GM13976 (cell line): Measurements from ENCODE around the gene ARID5A.

Experiments
- DNase-seq: peaks from one replicate; pipeline ENCODE4 v3.0.0; 2012; ENCODE audit warnings: low spot score
- in situ Hi-C: fragments of 300-500 bp; cut with MboI; formaldehyde crosslinking; loops from one replicate; pipeline ENCODE4 v1.12.0; 2022; ENCODE audit warnings: low sequenced_read_pairs, mixed read lengths, inconsistent platforms; ENCODE audit not compliant: unreplicated experiment
- TF ChIP-seq, protein P1 (sequence below): IDR thresholded peaks from 2 replicates; pipeline ENCODE4 v1.5.1; 2012; ENCODE audit warnings: borderline replicate concordance, mild to moderate bottlenecking; ENCODE audit not compliant: insufficient read depth; ENCODE audit errors: extremely low read depth, missing control alignments, control extremely low read depth

The ARID5A gene

DNA sequence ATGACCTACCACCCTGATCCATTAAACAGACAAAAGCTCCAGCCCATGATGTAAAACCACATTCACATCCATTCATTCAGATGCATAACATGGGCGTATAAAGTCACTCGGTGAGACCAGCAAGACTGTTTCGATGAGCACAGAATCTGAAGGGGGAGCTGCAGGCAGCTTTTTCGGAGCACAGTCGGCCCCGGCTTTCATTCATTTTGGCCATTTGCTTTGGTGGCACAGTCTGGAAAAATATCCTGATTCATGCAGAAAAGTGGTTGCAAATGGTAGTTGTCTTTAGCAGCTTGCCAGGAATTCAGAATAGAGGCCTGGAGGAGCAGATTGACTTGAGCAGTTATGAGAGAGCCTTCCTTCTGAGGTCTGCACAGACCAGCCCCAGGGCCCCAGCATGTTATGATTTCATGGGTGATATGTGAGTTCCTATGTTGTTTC is 11.2 kb downstream of the ARID5A start:
- TF ChIP-seq, protein P1, sequence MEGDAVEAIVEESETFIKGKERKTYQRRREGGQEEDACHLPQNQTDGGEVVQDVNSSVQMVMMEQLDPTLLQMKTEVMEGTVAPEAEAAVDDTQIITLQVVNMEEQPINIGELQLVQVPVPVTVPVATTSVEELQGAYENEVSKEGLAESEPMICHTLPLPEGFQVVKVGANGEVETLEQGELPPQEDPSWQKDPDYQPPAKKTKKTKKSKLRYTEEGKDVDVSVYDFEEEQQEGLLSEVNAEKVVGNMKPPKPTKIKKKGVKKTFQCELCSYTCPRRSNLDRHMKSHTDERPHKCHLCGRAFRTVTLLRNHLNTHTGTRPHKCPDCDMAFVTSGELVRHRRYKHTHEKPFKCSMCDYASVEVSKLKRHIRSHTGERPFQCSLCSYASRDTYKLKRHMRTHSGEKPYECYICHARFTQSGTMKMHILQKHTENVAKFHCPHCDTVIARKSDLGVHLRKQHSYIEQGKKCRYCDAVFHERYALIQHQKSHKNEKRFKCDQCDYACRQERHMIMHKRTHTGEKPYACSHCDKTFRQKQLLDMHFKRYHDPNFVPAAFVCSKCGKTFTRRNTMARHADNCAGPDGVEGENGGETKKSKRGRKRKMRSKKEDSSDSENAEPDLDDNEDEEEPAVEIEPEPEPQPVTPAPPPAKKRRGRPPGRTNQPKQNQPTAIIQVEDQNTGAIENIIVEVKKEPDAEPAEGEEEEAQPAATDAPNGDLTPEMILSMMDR: no peak
- in situ Hi-C loops: no loop called here
- DNase-seq: no peak

DNA sequence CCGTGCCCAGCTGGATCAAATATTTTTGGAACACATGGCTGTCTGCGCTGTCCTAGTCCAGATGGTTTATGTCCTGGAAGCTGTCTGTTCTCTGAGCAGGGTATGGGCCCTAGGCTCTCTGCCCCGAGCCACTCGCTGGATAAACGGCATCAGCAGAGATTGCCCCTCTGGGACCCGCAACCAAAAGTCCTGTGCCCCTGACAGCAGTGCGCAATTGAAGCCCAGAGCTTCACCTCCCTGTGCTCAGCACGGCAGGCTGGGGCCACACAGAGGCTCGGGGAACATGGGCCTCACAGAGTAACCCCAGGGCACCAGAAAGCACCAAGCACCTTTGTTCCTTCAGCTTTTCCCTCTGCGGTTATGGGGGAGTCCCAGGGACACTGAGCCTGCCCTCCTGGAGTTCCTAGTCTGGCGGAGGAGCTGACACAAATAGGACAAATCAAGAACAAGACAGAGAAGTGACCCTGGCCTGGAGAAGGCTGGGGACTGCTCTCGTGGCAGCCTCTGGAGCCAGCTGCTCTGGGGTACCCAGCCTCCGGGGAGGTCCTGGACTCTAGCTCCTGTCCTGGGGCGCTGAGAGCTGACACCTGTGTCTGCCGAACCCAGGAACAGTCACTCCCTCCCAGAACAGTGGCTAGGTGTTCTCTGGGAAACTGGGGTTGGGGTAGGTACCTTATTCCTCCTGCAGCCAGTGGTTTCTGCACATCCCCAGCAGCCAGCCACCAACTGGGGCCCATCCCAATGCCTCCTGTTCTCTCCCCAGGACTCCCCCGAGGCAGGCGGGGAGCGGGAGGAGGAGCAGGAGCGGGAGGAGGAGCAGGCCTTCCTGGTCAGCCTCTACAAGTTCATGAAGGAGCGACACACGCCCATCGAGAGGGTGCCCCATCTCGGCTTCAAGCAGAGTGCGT is 12.3 kb downstream of the ARID5A start:
- peak; percentile 9 for DNase-seq
- TF ChIP-seq, protein P1: no peak
- in situ Hi-C loops: no loop called here

DNA sequence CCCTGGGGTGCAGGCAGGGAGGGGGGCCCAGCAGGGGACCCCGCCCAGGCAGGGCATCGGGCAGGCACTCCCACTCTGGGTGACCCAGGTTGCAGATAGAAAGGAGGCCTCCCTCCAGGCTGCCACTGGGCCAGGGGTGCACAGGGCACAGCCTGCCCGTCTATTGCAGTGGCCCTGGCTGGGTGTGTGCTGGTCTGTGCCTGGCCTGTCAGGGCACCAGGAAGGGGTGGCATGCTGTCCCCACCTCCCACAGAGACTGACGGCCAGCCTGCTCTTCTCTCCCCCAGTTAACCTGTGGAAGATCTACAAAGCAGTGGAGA is 12.9 kb downstream of the ARID5A start:
- DNase-seq: no peak
- in situ Hi-C loops: no loop called here
- TF ChIP-seq, protein P1: no peak

DNA sequence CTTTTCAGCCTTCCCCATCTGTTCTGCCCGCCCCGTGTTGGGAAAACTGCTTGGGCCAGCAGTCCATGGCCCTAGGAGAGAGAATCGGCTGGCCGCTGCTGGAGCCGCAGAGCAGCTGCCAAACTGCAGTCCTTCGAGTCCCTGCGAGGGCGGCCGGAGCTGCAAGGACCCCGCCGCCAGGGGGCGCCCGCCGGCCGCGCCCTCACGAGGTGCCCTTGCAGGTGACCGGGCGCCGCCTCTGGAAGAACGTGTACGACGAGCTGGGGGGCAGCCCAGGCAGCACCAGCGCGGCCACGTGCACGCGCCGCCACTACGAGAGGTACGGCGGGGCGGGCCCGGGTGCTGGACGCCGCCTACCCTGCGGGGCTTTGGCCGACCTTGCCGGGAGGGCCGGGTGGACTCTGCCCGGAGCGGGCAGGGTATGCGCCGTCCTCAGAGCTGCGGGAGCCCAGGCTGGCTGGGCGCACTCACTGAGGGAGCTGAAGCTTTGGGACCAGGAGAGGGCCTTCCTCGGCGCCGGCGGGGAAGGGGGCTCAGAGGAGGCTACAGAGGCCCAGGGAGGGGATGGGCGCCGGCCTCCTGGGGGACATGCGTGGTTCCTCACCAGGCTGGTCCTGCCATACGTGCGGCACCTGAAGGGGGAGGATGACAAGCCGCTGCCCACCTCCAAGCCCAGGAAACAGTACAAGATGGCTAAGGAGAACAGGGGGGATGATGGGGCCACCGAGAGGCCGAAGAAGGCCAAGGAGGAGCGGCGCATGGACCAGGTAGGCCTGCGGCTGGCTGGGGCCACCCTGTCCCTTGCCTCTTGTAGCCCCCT is 13.6 kb downstream of the ARID5A start:
- in situ Hi-C loops: no loop called here
- TF ChIP-seq, protein P1: no peak
- peak; percentile 22 for DNase-seq

DNA sequence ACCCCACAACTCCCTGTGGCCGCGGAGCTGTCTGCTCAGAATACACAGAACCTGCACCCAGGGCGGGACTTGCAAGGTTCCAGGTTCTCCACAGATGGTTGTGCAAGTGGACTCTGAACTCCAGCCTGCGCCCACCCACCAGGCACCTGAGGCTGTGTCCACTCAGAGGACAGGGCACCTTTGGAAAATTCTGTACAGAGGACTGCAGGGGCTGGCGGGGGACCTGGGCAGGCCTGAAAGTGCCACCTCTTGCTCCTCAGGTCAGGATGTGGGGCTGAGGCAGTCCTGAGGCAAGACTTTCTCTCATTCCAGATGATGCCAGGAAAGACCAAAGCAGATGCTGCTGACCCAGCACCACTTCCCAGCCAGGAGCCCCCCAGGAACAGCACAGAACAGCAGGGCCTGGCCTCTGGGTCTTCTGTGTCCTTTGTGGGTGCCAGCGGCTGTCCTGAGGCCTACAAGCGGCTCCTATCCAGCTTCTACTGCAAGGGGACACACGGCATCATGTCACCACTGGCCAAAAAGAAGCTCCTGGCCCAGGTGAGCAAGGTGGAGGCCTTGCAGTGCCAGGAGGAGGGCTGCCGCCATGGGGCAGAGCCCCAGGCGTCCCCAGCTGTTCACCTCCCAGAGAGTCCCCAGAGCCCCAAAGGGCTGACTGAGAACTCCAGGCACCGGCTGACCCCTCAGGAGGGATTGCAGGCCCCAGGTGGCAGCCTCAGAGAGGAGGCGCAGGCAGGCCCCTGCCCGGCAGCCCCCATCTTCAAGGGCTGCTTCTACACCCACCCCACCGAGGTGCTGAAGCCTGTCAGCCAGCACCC is 14.4 kb downstream of the ARID5A start:
- DNase-seq: peak; percentile 20
- TF ChIP-seq, protein P1: no peak
- in situ Hi-C loops: no loop called here
